BE2C (cell line): Measurements from ENCODE around the gene SNIP1.
"Not testable (repeated sequence)": the region's sequence is repeated elsewhere in the genome, so short reads cannot be mapped to it uniquely, and the experiment has no call there.

Experiments used
- DNase-seq: peaks from one replicate; pipeline ENCODE4 v3.0.0-alpha.2; 2020
- H3K27me3 ChIP-seq: fragments of 250-450 bp; sonication (Bioruptor Pico); 2 replicates; pipeline ENCODE4 v1.5.1; 2020; ENCODE audit warnings: mild to moderate bottlenecking
- H3K36me3 ChIP-seq: fragments of 250-450 bp; sonication (Bioruptor Pico); 2 replicates; pipeline ENCODE4 v1.5.1; 2020; ENCODE audit warnings: mild to moderate bottlenecking
- H3K4me1 ChIP-seq: fragments of 250-450 bp; sonication (Bioruptor Pico); 2 replicates; pipeline ENCODE4 v1.5.1; 2020
- H3K4me3 ChIP-seq: 2 replicates; pipeline ENCODE4 v1.5.1; 2011; ENCODE audit warnings: low read depth, low read length
- H3K9me3 ChIP-seq: fragments of 250-450 bp; sonication (Bioruptor Pico); 2 replicates; pipeline ENCODE4 v1.5.1; 2020
- TF ChIP-seq, protein P1 (sequence below): IDR thresholded peaks from 2 replicates; pipeline ENCODE4 v1.5.1; 2012; ENCODE audit warnings: mild to moderate bottlenecking, low read depth, low read length

The SNIP1 gene

DNA sequence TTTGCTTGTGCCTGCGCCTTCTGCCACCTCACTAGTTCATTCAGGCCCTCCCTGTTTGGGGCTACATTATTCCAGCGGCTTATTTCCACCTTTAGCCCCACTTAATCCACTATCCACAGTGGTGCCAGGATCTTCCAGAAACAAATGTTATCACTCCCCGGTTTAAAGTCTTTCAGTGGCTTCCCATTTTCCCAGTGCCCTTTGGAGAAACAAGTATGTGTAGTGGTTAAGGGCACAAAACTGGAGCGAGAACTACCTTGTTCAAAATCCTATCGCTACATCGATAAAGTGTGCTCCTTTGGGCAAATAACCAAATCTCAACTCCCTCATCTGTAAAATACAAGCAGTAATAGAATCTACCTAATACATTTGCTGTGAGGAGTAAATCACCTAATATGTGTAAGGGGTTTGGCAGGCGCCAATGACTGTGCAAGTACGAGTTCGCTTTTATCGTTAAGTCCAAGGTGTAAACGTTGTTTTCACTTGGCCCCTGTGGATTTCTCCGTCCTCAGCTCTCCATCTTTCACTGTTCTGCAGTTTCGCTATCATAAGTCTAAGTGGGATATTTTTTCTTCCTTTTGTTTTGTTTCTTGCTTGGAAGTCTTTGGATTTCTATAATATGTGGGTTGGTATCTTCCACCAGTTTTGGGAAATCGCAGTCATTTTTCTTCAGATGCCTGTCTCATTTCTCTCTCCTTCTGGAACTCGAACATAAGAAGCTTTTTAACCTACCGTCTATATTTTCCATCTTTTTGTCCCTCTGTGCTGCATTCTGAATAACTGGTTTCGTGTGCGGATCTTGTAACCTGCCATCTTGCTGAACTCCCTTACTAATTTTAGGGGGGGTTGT, 38.7 kb downstream of the SNIP1 start:
- TF ChIP-seq, protein P1, sequence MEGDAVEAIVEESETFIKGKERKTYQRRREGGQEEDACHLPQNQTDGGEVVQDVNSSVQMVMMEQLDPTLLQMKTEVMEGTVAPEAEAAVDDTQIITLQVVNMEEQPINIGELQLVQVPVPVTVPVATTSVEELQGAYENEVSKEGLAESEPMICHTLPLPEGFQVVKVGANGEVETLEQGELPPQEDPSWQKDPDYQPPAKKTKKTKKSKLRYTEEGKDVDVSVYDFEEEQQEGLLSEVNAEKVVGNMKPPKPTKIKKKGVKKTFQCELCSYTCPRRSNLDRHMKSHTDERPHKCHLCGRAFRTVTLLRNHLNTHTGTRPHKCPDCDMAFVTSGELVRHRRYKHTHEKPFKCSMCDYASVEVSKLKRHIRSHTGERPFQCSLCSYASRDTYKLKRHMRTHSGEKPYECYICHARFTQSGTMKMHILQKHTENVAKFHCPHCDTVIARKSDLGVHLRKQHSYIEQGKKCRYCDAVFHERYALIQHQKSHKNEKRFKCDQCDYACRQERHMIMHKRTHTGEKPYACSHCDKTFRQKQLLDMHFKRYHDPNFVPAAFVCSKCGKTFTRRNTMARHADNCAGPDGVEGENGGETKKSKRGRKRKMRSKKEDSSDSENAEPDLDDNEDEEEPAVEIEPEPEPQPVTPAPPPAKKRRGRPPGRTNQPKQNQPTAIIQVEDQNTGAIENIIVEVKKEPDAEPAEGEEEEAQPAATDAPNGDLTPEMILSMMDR = no peak
- Histone ChIP-seq H3K36me3 (no peaks in the 10 kb centered on the region; the same call in 1 of the 2 replicates), H3K4me3 (peak overlapping the region; percentile 68), H3K27me3 (no peaks in the 10 kb centered on the region), H3K9me3 (no peaks in the 10 kb centered on the region), H3K4me1 (no peaks in the 10 kb centered on the region)
- DNase-seq = no peak

DNA sequence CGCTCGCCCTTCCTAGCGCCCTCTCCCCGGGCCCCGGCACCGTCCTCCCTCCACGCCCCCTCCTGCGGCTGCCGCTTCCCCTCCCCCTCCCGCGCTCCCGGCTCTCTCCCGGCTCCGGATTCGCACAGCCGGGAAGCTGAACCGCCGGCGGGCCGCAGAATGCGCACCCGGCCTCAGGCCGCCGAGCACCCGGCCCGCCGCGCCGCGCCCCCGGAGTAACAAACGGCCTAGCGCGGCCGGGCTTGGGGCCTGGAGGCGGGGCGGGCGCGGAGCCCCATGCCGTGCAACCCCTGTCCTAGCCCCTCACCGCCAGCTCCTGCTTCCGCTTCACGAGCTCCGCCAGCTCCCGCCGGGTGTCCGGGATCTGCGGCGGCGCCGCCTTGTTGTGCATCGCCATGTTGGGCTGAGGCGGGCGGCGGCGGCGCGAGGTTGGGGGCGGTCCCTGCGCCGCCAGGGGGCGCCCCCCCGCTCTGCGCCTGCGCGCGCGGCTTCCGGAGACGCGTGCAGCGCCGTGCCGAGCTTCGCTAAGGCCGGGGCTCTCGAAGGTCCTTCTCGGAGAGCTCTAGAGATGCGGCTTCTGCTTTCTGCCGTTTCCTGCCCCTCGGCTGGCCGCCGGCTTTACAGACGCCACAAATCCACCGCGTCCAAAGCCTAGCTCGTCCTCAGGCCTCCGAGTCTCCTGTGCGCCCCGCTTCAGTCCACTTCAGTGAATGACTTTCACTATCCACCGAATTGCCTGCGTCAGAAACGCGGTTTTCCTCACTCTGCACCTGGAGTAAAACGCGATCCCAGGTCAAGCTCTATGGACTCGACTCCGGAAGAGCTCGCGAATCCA, 39.5 kb downstream of the SNIP1 start, which contains the start of gene MEAF6:
Gene MEAF6, minus strand, starts transcription at position 417 of the 835 bp plus-strand sequence. Its CDS starts 20 bp downstream, at position 397.
- Histone ChIP-seq H3K9me3 (no peaks in the 10 kb centered on the region), H3K27me3 (no peaks in the 10 kb centered on the region), H3K36me3 (no peaks in the 10 kb centered on the region; the same call in 1 of the 2 replicates), H3K4me1 (no peaks in the 10 kb centered on the region), H3K4me3 (peak within 1 kb of the TSS; percentile 68)
- TF ChIP-seq, protein P1 = peak; percentile 26; the same call in 1 of the 2 replicates
- peak; percentile 82 for DNase-seq

DNA sequence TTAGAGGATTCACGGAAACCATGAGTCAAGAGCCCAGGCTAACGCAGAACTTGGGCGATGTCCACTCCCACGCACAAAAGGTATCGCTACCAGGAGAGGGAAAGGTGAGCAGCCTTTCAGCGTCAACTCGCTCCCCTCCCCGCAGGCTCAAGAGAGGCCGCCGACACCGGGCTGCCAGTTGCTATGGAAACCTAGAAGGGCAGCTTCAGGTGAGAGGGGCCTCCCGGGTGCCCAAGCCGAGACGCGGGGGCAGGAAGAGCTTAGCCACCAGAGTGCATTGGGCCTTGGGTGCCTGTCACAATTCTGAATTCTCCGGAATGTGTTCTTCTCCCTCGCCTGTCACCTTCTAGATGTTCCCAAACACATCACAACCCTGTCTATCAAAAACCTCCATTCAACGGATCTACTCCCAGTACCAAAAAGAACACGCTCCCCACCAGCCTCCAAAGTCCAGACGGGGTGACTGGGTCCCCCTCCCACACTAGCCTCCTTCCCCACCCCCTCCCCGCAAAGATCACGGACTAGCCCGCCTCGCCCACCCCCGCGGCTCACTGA, 40.2 kb downstream of the SNIP1 start:
- Histone ChIP-seq H3K36me3 (no peaks in the 10 kb centered on the region; the same call in 1 of the 2 replicates), H3K9me3 (no peaks in the 10 kb centered on the region), H3K27me3 (no peaks in the 10 kb centered on the region), H3K4me3 (peak overlapping the region; percentile 68), H3K4me1 (no peaks in the 10 kb centered on the region)
- peak; percentile 7 for DNase-seq
- TF ChIP-seq, protein P1 = no peak

DNA sequence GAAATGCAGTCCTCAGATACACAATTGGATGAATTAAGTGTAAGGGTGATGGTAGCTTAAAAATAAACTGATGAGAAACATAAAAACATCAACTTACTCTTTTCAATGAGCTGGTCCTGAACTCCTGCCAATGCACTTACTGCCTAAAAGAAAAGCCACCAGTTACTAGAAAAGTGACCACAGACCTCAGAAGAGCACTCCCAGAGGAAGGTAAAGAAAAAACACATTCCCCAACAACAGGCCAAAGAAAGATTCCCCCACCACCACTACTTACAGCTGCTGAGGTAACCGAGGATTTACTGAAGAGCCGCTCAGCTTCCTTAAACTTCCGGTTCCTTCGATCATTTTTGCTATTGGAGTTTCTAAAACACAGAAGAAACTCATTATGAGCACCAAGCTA, 44.9 kb downstream of the SNIP1 start:
- Histone ChIP-seq H3K27me3 (no peaks in the 10 kb centered on the region), H3K4me3 (no peak overlapping the region), H3K4me1 (no peaks in the 10 kb centered on the region), H3K9me3 (no peaks in the 10 kb centered on the region), H3K36me3 (no peaks in the 10 kb centered on the region; the same call in 1 of the 2 replicates)
- DNase-seq = no peak
- TF ChIP-seq, protein P1 = no peak

- TF ChIP-seq, protein P1 = no peak
- Histone ChIP-seq H3K36me3 (no peaks in the 10 kb centered on the region; the same call in 1 of the 2 replicates), H3K4me3 (no peak overlapping the region), H3K4me1 (no peaks in the 10 kb centered on the region), H3K27me3 (no peaks in the 10 kb centered on the region), H3K9me3 (no peaks in the 10 kb centered on the region)
- no peak for DNase-seq
Measured at GRCh38 chr1:37506740-37507139, 47.4 kb downstream of the SNIP1 start.

DNA sequence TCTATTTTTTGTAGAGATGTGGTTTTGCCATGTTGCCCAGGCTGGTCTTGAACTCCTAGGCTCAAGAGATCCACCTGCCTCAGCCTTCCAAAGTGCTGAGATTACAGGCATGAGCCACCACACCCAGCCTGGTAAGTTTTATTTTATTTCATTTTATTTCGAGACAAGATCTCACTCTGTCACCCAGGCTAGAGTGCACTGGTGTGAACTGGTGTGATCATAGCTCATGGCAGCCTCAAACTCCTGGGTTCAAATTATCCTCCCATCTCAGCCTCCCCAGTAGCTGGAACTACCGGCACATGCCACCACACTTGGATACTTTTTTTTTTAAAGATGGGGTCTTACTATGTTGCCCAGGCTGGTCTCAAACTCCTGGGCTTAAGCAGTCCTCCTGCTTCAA, 51.3 kb downstream of the SNIP1 start:
- H3K27me3 ChIP-seq, H3K4me1 ChIP-seq, DNase-seq, H3K36me3 ChIP-seq, H3K9me3 ChIP-seq, H3K4me3 ChIP-seq: not testable (repeated sequence)
